GM12873 (cell line): ENCODE data around the gene MACROD2.
A peak's percentile ranks its signal among the peaks of the same experiment; 100 is the strongest.

Experiments used
- TF ChIP-seq, protein P1 (sequence below): IDR thresholded peaks from 2 replicates; pipeline ENCODE4 v1.5.1; 2012; ENCODE audit warnings: low read depth, mild to moderate bottlenecking, moderate library complexity, low read length, control low read depth; ENCODE audit not compliant: insufficient read depth; ENCODE audit errors: missing control alignments

Gene MACROD2

DNA sequence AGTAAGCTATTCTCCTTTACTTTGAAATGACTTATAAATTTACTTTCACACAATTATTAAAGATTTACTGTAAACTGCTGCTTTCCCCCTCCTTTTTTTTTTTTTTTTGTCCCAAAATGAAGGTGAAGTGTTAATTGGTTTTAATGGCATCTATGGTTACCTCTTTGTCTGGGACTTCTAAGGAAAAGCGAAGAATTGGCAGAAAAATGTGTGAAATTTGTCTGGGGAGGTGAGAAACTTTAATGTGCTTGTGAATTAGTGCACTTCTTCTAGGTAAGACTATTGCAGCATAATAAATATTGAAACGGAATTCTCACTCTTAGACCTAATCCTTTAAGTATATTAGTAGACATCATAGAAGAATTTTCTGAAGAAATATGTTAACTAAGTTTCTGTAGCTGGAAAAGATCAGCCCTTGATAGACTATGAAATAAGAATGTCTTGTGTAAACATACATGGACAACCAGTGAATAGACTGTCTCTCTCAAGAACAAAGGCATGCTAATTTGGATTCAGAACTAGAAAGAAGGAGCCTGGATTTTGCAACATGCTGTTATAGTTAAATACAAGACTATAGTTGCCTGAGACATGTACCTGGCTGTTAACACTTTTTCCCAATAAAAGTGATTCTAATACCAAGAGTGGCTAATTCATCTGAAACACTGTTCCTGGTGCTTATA is 318.2 kb downstream of the MACROD2 start:
- TF ChIP-seq, protein P1, sequence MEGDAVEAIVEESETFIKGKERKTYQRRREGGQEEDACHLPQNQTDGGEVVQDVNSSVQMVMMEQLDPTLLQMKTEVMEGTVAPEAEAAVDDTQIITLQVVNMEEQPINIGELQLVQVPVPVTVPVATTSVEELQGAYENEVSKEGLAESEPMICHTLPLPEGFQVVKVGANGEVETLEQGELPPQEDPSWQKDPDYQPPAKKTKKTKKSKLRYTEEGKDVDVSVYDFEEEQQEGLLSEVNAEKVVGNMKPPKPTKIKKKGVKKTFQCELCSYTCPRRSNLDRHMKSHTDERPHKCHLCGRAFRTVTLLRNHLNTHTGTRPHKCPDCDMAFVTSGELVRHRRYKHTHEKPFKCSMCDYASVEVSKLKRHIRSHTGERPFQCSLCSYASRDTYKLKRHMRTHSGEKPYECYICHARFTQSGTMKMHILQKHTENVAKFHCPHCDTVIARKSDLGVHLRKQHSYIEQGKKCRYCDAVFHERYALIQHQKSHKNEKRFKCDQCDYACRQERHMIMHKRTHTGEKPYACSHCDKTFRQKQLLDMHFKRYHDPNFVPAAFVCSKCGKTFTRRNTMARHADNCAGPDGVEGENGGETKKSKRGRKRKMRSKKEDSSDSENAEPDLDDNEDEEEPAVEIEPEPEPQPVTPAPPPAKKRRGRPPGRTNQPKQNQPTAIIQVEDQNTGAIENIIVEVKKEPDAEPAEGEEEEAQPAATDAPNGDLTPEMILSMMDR, result no peak

DNA sequence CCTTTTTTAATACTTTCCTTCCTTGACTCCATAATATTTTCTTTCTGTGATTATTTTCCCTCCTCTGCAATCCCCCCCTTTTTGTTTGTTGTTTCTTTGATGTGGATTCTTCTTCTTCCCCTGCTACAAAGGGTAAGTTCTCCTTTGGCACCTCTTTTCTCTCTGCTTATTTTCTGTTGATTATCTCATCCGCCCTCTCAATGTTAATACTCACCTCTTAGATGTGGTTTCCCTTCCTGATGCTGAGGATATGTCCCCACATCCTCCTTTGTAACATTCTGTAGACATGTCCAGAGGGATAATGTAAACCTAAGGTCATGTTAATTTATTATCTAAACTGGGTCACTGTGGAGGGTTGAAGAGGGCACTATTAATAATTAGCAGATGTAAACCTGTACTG is 324.4 kb downstream of the MACROD2 start:
- TF ChIP-seq, protein P1, result no peak

DNA sequence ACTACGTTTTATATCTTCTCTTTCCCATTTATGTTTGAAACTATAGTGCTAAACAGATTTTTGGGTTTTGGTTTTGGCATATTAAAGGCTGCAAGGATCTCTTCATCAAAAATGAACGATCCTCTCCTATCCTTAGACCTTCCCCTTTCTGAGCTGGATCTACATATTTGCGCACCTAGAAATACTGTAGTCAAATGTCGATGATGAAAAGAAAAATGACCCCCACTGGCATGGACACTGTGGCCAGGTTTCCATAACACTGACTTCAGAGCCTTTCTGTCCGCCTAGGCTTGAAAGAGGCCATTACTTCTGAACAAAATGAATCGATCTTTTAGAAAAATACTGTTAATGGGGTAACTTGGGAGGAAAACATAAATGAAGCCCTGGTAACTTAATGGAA is 336.3 kb downstream of the MACROD2 start:
- TF ChIP-seq, protein P1, result no peak

DNA sequence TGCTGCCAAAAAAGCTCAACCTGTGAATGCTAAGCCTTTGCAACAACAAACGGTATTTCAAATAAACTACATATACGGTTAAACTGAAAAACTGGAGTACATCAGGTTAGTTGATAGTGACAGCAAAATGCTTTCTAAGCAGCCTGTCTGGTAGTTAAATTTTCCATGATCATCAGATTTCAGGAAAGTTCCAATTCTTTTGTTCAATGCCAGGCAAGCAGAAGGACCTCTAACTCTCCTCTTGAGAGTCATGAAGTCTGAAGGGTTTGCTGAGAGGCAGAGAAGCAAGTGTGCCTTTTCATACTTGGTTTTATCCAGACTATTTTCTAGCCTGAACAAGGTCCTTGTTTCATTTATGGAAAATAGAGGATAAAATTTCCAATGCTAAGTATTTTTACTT is 337.6 kb downstream of the MACROD2 start:
- TF ChIP-seq, protein P1, result no peak

DNA sequence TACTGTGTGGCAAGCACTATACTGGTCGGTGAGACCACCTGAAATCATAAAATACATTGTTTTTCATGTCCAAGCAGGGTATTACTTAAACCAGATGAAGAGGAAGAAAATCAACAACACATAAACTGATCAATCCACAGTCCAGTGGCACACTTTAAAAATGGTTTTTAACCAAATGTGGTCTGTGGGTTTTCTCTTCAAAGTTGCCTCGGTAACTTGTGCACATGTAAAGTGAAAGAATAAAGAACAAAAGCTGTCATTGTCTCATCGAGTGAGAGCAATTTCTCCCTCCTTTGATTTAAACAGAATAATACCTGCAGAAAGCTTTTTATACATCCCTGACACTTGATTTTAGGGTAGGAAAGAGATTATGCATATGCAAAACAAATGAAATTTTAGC is 338.4 kb downstream of the MACROD2 start:
- TF ChIP-seq, protein P1, result no peak

DNA sequence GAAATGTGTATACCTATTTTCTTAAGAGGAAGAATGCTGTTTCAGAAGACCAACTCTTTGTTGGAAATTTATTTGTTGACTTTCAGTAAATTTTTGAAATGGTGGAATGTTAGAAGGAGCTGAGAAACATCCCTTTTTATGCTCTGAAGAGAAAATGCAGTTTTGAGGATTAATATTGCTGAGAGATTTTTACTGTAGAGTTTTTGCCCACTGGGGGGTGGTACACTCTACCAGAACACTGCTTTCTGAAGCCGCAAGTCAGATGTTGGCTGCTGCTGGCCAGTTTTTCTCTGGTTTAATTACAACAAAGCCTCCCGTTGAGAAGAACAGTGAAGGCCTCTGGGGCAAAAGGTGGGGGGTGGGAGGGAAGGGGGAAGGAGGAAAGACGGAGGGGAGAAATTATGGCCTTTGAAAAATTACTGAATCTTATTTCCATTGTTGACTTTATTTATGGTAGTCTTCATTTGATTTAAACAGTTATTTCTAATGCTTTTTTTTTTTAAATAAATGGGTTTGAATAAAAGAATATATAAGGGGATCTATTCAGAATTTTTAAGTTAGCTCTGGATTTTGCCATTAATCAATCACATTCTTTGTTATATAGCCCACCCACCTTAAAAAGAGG is 339.1 kb downstream of the MACROD2 start:
- TF ChIP-seq, protein P1, result peak; percentile 16

DNA sequence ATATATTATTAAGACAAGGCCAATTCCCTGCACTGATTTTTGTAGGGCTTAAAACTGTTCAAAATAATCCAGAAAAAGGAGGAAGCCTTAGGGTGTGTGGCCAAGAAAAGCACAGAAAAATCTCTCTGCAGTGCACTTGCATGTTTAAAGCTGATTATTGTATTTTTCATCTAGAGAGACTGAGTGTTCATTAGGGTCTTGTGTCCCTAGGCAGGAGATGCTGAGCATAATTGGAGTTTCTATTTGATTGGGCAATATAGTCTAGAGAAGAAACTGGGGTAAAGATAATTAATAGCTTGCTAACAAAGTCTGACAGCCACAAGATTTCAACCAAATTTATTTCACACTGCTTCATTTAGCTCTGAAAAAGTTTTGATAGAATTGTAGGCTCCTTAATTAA is 339.7 kb downstream of the MACROD2 start:
- TF ChIP-seq, protein P1, result no peak
